Ovary (tissue), 3 donors: Measurements from ENCODE around the gene GPR55.

Experiments used
- POLR2A ChIP-seq: fragments of 450-650 bp; IDR thresholded peaks from one replicate; pipeline ENCODE4 v1.6.1; 2017; ENCODE audit warnings: antibody characterized with exemption, mild to moderate bottlenecking, moderate library complexity
- TF ChIP-seq, protein P1 (sequence below), 3 donors: fragments of 450-650 bp in 2 of 3; fragments of 200-600 bp in 1 of 3; IDR thresholded peaks; one replicate each; pipeline versions ENCODE4 v1.5.1 to v1.8.0; 2016 to 2022; ENCODE audit warnings: antibody characterized with exemption in 3 of 3, mild to moderate bottlenecking in 1 of 3
- donor health status: DM: no; HTN: no; CAD: no.

DNA sequence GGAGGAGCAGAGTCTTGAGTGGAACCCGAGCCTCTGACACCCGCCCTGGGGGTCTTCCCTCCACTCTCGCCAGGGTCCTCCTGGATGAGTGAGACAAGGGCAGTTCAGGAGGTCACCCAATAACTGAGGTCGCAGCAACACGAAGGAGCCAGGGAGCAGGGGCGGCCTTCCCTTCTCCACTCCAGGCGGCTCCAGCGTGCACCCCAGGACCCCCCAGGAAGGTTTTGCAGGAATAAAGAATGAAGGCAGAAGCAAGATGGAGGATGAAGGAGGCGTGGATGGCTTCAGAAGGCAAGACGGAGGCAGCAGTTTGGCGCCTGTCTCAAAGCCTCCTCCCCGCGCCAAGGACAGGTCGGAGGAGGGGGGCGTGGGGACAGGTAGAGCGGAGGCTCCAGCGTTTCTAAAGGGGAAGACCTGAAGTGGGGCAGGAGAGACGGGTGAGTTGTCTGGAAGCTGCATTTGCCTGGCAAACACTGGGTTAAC is 60.9 kb downstream of the GPR55 start:
- TF ChIP-seq, protein P1, sequence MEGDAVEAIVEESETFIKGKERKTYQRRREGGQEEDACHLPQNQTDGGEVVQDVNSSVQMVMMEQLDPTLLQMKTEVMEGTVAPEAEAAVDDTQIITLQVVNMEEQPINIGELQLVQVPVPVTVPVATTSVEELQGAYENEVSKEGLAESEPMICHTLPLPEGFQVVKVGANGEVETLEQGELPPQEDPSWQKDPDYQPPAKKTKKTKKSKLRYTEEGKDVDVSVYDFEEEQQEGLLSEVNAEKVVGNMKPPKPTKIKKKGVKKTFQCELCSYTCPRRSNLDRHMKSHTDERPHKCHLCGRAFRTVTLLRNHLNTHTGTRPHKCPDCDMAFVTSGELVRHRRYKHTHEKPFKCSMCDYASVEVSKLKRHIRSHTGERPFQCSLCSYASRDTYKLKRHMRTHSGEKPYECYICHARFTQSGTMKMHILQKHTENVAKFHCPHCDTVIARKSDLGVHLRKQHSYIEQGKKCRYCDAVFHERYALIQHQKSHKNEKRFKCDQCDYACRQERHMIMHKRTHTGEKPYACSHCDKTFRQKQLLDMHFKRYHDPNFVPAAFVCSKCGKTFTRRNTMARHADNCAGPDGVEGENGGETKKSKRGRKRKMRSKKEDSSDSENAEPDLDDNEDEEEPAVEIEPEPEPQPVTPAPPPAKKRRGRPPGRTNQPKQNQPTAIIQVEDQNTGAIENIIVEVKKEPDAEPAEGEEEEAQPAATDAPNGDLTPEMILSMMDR (IDR thresholded peaks at IDR 0.05) = no peak
- no peak for TF ChIP-seq POLR2A
